ENCODE results near the gene NYAP2.

The NYAP2 gene

DNA sequence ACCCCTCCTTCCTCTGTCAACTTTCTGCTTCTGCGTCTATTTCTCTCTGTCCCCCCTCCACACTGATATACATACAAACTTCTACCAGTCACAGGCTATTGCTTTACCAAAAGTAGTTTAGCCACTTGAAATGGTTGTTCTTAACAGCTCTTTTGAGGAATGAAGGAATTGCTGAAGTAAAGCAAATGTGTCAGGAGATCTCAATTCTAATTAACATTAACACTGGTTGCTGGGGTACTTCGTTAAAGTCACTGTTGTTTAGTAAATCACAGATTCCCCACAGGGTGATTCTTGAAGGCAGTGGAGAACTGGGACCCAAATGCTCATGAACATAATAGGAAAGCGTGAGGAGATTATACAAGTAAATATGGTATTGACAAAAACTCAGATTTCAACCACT lies 232.8 kb downstream of the NYAP2 start:
- Histone ChIP-seq H3K4me3 (ENCODE audit: low read length in 2 of 2) (no peak overlapping the region), H3K27ac (ENCODE audit: low read depth in 2 of 2, low read length in 2 of 2) (no peak overlapping the region), H3K4me1 (ENCODE audit: control insufficient read depth in 2 of 2, insufficient read depth in 2 of 2, low read length in 2 of 2) (no peaks in the 10 kb centered on the region), H3K9me3 (ENCODE audit: control insufficient read depth in 2 of 2, low read length in 2 of 2) (no peaks in the 10 kb centered on the region), H3K27me3 (ENCODE audit: control insufficient read depth in 2 of 2, insufficient read depth in 2 of 2, low read length in 2 of 2) (no peaks in the 10 kb centered on the region), H3K36me3 (ENCODE audit: control insufficient read depth in 2 of 2, insufficient read depth in 2 of 2, low read length in 2 of 2) (no peaks in the 10 kb centered on the region), H3K9ac (ENCODE audit: low read depth in 1 of 2, low read length in 2 of 2) (no peak overlapping the region)

DNA sequence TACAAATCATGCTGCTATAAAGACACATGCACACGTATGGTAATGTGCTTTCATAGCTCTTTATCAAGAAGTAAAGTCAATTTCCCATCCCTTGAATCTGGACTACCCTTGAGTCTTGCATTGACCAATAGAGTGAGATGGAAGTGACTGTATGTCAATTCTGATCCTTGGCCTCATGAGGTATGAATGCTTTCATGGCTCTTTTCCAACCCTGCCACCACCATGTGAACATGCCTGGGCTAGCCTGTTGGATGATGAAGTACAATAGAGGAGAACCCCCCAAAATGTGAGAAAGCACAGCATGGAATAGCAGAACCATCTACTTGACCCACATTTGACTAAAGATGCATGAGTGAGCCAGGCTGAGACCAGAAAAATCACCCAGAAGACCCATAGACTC lies 237.0 kb downstream of the NYAP2 start:
- H3K9ac ChIP-seq (ENCODE audit: low read depth in 1 of 2, low read length in 2 of 2), result no peak overlapping the region
- no peaks in the 10 kb centered on the region for H3K27me3 ChIP-seq (ENCODE audit: control insufficient read depth in 2 of 2, insufficient read depth in 2 of 2, low read length in 2 of 2)
- H3K4me3 ChIP-seq (ENCODE audit: low read length in 2 of 2), result no peak overlapping the region
- no peaks in the 10 kb centered on the region for H3K9me3 ChIP-seq (ENCODE audit: control insufficient read depth in 2 of 2, low read length in 2 of 2)
- no peaks in the 10 kb centered on the region for H3K4me1 ChIP-seq (ENCODE audit: control insufficient read depth in 2 of 2, insufficient read depth in 2 of 2, low read length in 2 of 2)
- no peak overlapping the region for H3K27ac ChIP-seq (ENCODE audit: low read depth in 2 of 2, low read length in 2 of 2)
- H3K36me3 ChIP-seq (ENCODE audit: control insufficient read depth in 2 of 2, insufficient read depth in 2 of 2, low read length in 2 of 2), result no peaks in the 10 kb centered on the region

DNA sequence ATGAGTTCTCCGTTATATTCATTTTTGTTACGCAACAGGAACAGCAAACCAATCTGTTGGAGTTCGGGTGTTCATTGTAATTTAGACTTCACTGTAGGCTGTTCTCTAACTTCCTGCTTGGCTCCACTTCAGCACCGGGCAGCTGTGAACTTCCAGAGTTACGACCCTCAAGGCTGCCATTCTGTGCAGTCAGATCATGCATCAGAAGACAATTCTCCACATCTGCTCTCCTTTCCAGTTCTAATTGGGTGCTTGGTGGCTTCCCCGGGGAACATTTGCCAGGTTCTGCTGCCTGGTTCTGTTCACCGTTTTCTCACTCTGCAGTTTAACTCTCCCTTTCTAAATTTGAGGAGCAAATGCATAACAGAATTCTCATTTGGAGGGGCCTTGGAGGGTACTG lies 237.7 kb downstream of the NYAP2 start:
- H3K4me1 ChIP-seq (ENCODE audit: control insufficient read depth in 2 of 2, insufficient read depth in 2 of 2, low read length in 2 of 2), result no peaks in the 10 kb centered on the region
- H3K27me3 ChIP-seq (ENCODE audit: control insufficient read depth in 2 of 2, insufficient read depth in 2 of 2, low read length in 2 of 2), result no peaks in the 10 kb centered on the region
- H3K36me3 ChIP-seq (ENCODE audit: control insufficient read depth in 2 of 2, insufficient read depth in 2 of 2, low read length in 2 of 2), result no peaks in the 10 kb centered on the region
- H3K9me3 ChIP-seq (ENCODE audit: control insufficient read depth in 2 of 2, low read length in 2 of 2), result no peaks in the 10 kb centered on the region
- no peak overlapping the region for H3K9ac ChIP-seq (ENCODE audit: low read depth in 1 of 2, low read length in 2 of 2)
- no peak overlapping the region for H3K4me3 ChIP-seq (ENCODE audit: low read length in 2 of 2)
- H3K27ac ChIP-seq (ENCODE audit: low read depth in 2 of 2, low read length in 2 of 2), result no peak overlapping the region

DNA sequence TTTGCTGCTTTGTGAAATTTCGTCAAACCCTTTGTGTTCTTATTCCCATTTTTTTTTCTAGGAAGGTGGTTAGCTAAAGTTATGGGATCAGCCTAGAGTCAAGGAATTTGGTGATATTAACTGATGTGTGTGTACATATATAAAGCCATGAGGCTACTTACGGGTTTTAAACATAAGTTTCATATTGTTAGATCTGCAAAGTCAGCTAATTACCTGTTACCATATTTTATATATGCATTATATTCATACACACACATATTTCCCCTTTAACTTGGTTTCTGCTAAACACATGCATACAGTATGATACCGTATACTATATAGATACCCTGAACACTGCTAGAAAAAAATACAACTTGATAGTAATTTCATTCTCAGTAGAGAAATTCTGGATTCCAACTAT lies 241.0 kb downstream of the NYAP2 start:
- H3K4me3 ChIP-seq (ENCODE audit: low read length in 2 of 2), result no peak overlapping the region
- no peaks in the 10 kb centered on the region for H3K27me3 ChIP-seq (ENCODE audit: control insufficient read depth in 2 of 2, insufficient read depth in 2 of 2, low read length in 2 of 2)
- H3K9ac ChIP-seq (ENCODE audit: low read depth in 1 of 2, low read length in 2 of 2), result no peak overlapping the region
- no peaks in the 10 kb centered on the region for H3K9me3 ChIP-seq (ENCODE audit: control insufficient read depth in 2 of 2, low read length in 2 of 2)
- no peaks in the 10 kb centered on the region for H3K4me1 ChIP-seq (ENCODE audit: control insufficient read depth in 2 of 2, insufficient read depth in 2 of 2, low read length in 2 of 2)
- H3K27ac ChIP-seq (ENCODE audit: low read depth in 2 of 2, low read length in 2 of 2), result no peak overlapping the region
- no peaks in the 10 kb centered on the region for H3K36me3 ChIP-seq (ENCODE audit: control insufficient read depth in 2 of 2, insufficient read depth in 2 of 2, low read length in 2 of 2)

DNA sequence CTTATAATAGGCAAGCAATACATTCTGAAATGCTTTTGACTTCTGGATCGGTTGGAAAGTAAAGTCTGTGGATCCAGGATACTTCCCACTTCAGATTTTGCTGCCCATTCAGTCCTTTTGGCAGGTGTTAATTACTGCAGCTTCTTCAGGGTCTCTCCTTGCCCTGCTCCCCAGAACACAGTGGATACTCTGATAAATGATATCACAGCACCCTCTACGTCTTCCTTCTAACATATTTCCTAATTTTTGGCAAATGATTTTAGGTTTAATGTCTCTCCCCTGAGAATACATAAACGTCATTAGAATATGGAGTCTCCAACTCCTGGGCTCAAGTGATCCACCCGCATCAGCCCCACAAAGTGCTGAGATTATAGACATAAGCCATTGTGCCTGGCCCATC lies 249.8 kb downstream of the NYAP2 start:
- Histone ChIP-seq H3K27ac (ENCODE audit: low read depth in 2 of 2, low read length in 2 of 2) (no peak overlapping the region), H3K36me3 (ENCODE audit: control insufficient read depth in 2 of 2, insufficient read depth in 2 of 2, low read length in 2 of 2) (no peaks in the 10 kb centered on the region), H3K4me1 (ENCODE audit: control insufficient read depth in 2 of 2, insufficient read depth in 2 of 2, low read length in 2 of 2) (no peaks in the 10 kb centered on the region), H3K9ac (ENCODE audit: low read depth in 1 of 2, low read length in 2 of 2) (no peak overlapping the region), H3K27me3 (ENCODE audit: control insufficient read depth in 2 of 2, insufficient read depth in 2 of 2, low read length in 2 of 2) (peaks cover 0 to 2% of the 10 kb centered on the region in 2 donors), H3K9me3 (ENCODE audit: control insufficient read depth in 2 of 2, low read length in 2 of 2) (no peaks in the 10 kb centered on the region), H3K4me3 (ENCODE audit: low read length in 2 of 2) (no peak overlapping the region)

DNA sequence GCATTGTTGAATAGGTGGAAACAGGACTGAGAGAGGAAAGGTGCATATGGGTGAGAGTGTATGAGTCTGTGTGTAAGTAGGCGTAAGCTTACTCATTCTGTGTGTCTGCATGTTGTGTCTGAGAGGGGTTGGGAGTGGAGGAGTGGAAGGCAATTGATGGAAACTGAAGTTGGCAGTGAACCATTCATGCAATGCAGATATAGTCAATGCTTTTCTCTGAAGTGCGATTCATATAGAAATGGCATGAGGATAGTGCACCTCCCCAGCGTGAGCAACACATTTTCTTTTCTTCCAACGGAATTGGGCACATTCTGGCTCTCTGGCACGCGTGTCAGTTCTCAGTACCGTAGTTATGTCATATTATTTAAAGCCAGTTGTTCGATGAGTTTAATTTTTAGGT lies 250.5 kb downstream of the NYAP2 start:
- no peak overlapping the region for H3K4me3 ChIP-seq (ENCODE audit: low read length in 2 of 2)
- no peak overlapping the region for H3K9ac ChIP-seq (ENCODE audit: low read depth in 1 of 2, low read length in 2 of 2)
- peaks cover 0 to 2% of the 10 kb centered on the region in 2 donors for H3K27me3 ChIP-seq (ENCODE audit: control insufficient read depth in 2 of 2, insufficient read depth in 2 of 2, low read length in 2 of 2)
- H3K4me1 ChIP-seq (ENCODE audit: control insufficient read depth in 2 of 2, insufficient read depth in 2 of 2, low read length in 2 of 2), result no peaks in the 10 kb centered on the region
- H3K9me3 ChIP-seq (ENCODE audit: control insufficient read depth in 2 of 2, low read length in 2 of 2), result no peaks in the 10 kb centered on the region
- H3K27ac ChIP-seq (ENCODE audit: low read depth in 2 of 2, low read length in 2 of 2), result no peak overlapping the region
- H3K36me3 ChIP-seq (ENCODE audit: control insufficient read depth in 2 of 2, insufficient read depth in 2 of 2, low read length in 2 of 2), result no peaks in the 10 kb centered on the region

DNA sequence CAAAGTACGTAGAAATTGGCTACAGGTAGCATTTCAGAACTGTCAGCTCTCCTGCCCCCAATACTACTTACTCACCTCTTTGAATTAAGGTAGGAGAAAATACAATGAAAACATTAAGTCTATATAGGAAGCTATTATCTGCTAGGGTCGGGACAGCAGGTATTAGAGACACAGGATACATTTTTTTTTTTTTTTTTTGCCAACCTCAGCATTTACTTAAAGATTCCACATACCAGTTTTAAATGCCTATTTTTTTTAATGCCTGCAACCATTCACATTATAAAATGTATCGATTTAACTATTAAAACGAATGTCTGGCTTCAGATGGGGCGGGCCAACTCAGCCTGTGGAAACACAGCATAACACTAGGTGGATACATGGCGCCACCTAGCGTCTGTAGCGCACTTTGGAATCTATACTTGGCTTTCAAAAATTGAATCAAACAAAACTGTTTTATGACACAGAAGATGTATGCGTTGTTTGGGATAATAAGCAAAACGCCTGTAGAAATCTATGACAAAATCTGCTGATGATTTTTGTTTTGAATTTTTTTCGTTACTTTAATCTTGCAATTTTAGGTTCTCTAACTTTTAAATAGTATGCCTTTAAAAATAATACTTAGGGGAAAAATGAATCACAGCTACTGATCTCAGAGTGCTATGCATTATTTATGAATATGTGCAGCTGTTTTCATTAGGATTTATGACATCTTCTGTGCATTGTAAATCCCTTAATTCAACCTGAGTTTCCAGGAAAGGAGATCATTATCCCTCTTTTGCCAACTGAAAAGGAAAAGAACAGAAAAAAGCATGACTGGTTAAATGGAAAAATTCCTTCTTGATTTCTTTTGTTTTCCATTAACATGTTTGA lies 261.0 kb downstream of the NYAP2 start:
- H3K27me3 ChIP-seq (ENCODE audit: control insufficient read depth in 2 of 2, insufficient read depth in 2 of 2, low read length in 2 of 2), result no peaks in the 10 kb centered on the region
- H3K4me3 ChIP-seq (ENCODE audit: low read length in 2 of 2), result no peak overlapping the region
- no peak overlapping the region for H3K9ac ChIP-seq (ENCODE audit: low read depth in 1 of 2, low read length in 2 of 2)
- no peaks in the 10 kb centered on the region for H3K9me3 ChIP-seq (ENCODE audit: control insufficient read depth in 2 of 2, low read length in 2 of 2)
- H3K27ac ChIP-seq (ENCODE audit: low read depth in 2 of 2, low read length in 2 of 2), result no peak overlapping the region
- H3K4me1 ChIP-seq (ENCODE audit: control insufficient read depth in 2 of 2, insufficient read depth in 2 of 2, low read length in 2 of 2), result no peaks in the 10 kb centered on the region
- H3K36me3 ChIP-seq (ENCODE audit: control insufficient read depth in 2 of 2, insufficient read depth in 2 of 2, low read length in 2 of 2), result no peaks in the 10 kb centered on the region

DNA sequence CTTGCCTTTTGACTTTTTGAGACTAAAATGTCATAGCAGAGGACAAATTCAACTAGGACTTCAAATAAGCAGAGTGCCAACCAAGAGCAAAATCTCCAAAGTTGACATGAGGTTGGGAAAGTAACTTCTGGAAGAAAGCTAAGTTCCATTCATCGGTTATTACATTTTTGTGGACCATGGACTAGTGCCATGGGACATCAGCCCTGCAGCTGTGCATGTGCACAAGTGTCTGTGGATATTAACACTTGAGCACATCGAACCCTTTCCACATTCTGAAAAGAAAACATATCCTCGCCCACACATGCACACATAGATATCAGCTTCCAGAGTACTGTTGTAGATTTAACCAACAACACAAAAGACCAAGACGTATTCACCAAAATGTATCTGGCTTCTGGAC lies 262.6 kb downstream of the NYAP2 start:
- Histone ChIP-seq H3K27me3 (ENCODE audit: control insufficient read depth in 2 of 2, insufficient read depth in 2 of 2, low read length in 2 of 2) (no peaks in the 10 kb centered on the region), H3K4me1 (ENCODE audit: control insufficient read depth in 2 of 2, insufficient read depth in 2 of 2, low read length in 2 of 2) (no peaks in the 10 kb centered on the region), H3K36me3 (ENCODE audit: control insufficient read depth in 2 of 2, insufficient read depth in 2 of 2, low read length in 2 of 2) (no peaks in the 10 kb centered on the region), H3K9me3 (ENCODE audit: control insufficient read depth in 2 of 2, low read length in 2 of 2) (no peaks in the 10 kb centered on the region), H3K9ac (ENCODE audit: low read depth in 1 of 2, low read length in 2 of 2) (no peak overlapping the region), H3K4me3 (ENCODE audit: low read length in 2 of 2) (no peak overlapping the region), H3K27ac (ENCODE audit: low read depth in 2 of 2, low read length in 2 of 2) (no peak overlapping the region)

DNA sequence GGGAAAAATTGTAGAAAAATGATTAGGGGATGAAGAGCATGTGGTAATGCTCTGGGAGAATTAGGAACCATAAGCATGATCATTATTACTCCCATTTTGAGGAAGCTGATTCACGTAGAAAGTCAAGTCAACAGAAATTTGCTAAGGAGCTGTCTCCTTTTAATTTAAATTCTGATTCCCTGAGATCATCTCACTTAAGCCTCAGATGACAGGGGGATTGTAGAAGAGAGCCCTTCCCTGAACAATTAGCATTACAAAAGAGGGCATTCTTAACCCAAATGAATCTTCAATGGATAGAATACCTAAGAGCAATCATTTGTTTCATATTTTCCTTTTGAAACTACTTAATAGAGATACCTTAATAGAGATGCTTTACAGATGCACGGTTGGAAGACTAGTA lies 267.9 kb downstream of the NYAP2 start:
- Histone ChIP-seq H3K4me1 (ENCODE audit: control insufficient read depth in 2 of 2, insufficient read depth in 2 of 2, low read length in 2 of 2) (no peaks in the 10 kb centered on the region), H3K36me3 (ENCODE audit: control insufficient read depth in 2 of 2, insufficient read depth in 2 of 2, low read length in 2 of 2) (no peaks in the 10 kb centered on the region), H3K9ac (ENCODE audit: low read depth in 1 of 2, low read length in 2 of 2) (no peak overlapping the region), H3K27me3 (ENCODE audit: control insufficient read depth in 2 of 2, insufficient read depth in 2 of 2, low read length in 2 of 2) (no peaks in the 10 kb centered on the region), H3K4me3 (ENCODE audit: low read length in 2 of 2) (no peak overlapping the region), H3K9me3 (ENCODE audit: control insufficient read depth in 2 of 2, low read length in 2 of 2) (no peaks in the 10 kb centered on the region), H3K27ac (ENCODE audit: low read depth in 2 of 2, low read length in 2 of 2) (no peak overlapping the region)

DNA sequence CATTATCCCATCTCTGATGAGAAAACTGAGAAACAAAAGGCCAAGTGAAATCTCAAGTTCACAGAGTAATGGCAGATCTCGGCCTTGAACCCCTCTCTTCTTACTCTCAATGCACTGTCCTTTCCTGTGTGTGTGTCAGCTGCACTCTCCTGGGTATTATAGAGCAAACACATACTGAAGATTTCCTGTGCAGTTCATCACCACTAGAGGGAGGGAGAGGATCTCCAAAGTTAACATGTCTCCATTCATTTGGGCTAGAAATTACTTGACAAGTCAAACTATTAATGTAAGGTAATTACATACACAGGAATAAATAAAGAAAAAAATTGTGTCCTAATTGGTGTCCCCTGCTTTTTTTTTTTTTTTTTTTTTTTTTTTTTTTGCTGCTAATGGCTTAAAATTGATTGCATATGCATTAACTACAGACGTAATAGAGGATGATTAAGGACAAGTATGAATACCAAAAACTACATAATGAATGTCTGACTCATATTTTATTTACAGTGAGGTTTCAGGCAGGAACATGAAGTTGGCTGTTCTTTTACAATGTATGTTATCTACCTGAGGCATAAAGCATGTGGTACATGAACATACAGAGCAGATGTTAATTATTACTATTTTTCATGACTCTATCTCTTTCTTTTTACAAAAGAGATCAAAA lies 269.2 kb downstream of the NYAP2 start:
- no peak overlapping the region for H3K27ac ChIP-seq (ENCODE audit: low read depth in 2 of 2, low read length in 2 of 2)
- H3K36me3 ChIP-seq (ENCODE audit: control insufficient read depth in 2 of 2, insufficient read depth in 2 of 2, low read length in 2 of 2), result no peaks in the 10 kb centered on the region
- no peaks in the 10 kb centered on the region for H3K4me1 ChIP-seq (ENCODE audit: control insufficient read depth in 2 of 2, insufficient read depth in 2 of 2, low read length in 2 of 2)
- H3K4me3 ChIP-seq (ENCODE audit: low read length in 2 of 2), result no peak overlapping the region
- no peak overlapping the region for H3K9ac ChIP-seq (ENCODE audit: low read depth in 1 of 2, low read length in 2 of 2)
- no peaks in the 10 kb centered on the region for H3K27me3 ChIP-seq (ENCODE audit: control insufficient read depth in 2 of 2, insufficient read depth in 2 of 2, low read length in 2 of 2)
- H3K9me3 ChIP-seq (ENCODE audit: control insufficient read depth in 2 of 2, low read length in 2 of 2), result no peaks in the 10 kb centered on the region
